GM18508 (cell line): Measurements from ENCODE around the gene KIF26A.

Experiments used
- ATAC-seq: cut with Tn5 transposase; IDR thresholded peaks from one replicate; pipeline ENCODE4 v1.9.1; 2021; ENCODE audit warnings: moderate number of reproducible peaks; ENCODE audit not compliant: insufficient read depth, unreplicated experiment

The KIF26A gene

DNA sequence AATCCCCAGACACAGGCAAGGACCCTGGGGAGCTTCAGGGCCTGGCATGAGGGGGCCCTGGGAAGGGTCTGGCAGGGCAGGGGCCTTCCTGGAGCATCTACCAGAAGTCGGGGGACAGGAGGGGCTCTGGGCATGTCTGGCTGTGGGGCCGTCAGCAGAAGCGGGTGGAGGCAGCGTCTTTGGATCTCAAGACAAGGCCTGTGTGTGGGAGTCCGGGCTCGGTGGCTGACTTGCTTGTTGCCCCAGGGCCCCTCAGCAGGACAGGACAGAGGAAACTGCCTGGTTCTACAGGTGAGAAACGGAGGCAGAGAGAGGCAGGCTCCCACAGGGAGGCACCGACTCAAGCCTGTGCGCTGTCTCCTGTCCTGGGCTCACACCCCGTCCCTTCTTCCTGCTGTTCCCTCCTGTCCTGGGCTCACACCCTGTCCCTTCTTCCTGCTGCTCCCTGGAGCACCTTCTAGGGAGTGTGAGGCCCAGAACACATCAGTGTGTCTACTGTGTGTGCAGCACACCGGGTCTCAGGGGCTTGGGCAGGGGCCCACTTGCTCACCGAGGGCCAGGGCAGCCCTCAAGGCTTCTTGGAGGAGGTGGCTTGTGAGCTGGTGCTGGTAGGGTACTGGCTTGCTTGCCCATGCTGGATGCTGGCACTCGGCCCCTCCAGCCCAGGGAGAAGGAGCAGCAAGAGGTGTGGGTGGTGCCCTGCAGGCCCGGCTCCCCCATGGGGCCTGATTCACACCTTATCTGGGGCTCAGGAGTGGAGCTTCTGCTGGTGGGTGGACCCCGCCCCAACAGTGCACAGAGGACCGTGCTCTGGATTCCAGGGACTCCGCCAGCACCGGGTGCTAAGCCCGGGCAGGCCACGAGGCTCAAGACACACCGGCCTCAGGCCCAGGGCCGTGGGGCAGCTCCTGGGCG is 38.0 kb upstream of the KIF26A start:
- ATAC-seq = no peak

DNA sequence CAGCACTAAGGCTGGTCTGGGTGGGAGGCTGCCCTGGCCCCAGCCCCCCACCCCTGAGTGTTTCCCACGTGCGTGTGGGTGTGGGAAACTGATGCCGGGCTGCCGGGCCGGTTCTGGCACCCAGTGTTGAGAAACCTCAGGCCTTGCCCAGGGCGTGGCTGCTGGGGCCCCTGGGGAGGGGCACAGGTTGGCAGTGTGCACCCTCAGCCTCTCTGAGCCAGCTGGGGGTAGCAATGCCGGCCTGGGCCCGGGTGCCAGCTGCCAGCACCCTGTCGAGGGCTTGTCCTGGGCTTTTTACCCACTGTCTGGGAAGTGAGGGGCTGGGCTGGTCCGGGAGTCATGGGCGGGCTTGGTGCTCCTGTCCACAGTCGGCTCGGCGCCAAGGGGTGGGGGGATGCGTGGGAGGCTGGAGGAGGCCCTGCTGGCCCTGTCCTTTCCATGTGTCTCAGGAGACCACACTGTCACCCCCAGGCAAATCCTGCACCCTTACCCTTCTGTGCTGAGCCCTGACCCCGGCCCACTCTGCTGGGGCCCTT is 37.2 kb upstream of the KIF26A start:
- ATAC-seq = no peak

DNA sequence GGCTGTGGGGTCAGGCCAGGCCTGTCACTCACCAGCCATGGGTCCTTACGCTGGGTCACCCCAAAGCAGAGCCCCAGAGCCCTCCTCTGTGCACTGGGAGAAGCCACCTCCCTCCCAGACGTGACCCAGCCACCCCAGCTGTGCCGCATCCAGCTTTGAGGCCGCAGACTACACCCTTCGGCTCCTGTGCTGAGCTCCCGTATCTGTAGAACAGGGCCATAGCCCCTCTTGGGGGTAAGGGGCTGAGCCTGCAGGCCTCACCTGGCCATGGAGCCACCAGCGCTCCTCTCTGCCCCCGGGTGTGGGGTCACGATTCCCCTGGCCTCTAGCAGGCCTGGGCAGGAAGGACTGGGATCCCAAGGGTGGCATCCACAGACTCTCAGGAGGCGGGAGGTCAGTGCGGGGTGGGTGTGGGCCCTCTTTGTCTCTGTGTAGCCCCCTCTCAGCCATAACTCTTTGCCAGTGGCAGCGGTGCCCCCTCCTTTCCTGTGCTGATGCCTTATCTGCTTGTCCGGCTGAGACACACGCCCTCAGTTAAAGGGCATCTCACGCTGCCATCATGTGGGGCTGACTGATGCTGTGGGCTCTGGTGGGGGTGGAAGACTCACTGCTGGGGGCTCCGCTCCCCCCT is 36.6 kb upstream of the KIF26A start:
- no peak for ATAC-seq

DNA sequence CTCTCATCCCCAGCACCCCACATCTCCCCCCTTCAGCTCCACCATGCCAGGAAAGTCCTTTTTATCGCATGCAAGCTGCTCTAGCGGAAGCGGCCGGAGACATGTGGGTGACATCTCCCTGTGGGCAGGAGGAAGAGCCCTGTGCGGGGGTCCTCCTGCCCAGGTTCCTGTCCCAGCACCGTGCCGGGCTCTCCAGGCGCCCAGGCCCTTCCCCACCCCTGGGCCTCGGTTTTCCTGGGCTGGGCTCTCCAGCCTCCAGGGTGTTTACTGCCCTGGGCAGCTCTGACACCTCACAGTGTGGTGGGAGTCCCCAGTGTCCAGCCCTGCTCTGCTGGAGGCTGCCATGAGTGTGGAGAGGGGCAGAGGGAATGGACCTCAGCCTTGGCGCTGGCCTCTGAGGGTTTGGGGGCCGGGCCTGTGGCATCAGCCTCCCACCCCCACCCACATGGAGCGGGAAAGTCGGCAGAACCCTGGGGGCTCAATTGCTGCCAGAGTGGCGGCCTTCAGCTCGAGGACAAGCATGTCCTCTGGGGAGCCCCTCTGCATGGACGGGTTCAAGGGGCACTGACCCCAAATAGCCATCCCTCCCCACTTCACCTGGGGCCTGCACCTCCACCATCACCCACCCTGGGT is 36.0 kb upstream of the KIF26A start:
- ATAC-seq = no peak

DNA sequence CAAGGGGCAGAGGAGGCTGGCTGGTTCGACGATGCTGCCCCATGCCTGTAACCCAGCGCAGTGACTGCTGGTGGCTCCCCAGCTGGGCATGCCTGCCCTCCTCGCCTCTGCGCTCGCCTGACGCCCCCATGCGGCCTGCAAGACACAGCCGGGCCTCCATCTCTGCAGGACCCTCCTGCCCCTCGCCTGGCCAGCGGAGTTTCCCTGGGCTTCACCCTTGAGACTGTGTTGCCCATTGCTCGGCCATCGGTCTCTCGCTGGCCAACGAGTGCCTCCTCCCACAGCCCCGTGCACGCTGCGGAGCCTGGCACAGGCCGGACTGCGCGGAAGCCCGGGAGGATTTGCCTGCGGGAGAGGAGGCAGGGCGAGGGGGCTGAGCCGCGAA is 35.3 kb upstream of the KIF26A start:
- no peak for ATAC-seq

DNA sequence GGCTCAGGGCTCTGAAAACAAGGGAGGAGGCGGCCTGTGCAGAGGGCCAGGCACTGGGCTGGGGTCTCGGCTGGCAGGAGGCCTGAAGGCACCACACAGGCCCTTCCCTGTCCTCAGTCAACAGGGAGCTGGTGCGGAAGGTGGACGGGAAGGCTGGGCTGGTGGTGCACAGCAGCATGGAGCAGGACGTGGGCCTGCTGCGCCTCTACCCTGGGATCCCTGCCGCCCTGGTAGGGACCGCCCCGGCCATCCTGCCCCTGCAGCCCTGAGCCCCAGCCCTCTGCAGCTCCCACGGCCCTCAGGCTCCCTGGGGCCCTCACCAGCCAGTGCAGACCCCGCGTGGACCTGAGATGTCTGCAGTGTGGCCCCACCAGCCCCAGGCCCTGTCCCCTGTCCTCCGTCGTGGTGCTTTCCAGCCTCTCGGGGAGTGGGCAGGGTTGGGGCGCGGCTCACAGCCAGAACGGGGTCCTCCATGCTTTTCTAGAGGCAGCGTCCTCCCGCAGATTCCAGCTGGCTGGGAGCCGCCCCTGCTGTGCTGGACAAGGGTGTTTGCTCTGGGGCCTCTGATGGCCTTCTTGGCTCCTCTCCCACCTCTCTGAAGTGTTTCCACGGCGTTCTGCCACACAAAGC is 34.8 kb upstream of the KIF26A start:
- ATAC-seq = no peak

DNA sequence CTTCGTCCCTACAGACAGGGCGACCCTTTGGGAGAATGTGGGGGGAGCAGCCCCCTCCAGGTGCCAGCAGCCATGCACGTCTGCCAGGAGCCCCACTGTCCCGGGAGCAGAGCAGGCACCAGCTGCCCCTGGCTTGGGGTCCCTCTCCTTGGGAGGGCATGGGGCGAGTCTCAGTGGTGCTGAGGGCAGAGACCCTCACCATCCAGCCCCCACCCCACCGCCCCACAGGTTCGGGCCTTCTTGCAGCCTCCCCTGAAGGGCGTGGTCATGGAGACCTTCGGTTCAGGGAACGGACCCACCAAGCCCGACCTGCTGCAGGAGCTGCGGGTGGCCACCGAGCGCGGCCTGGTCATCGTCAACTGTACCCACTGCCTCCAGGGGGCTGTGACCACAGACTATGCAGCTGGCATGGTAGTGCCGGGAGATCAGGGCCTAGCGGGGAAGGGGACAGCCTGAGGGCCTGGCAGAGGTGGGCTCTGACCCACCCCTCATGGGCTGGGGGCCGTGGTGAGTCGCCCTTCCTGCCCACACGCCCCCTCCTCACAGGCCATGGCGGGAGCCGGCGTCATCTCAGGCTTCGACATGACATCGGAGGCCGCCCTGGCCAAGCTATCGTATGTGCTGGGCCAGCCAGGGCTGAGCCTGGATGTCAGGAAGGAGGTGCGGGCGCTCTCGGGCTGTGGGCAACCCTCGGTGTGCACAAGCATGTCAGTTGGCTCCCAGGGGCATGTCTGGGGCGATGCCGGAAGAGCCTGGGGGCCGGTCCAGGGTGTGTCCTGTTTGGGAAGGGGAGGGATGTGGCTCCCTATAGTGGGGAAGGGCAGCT is 34.1 kb upstream of the KIF26A start:
- no peak for ATAC-seq

DNA sequence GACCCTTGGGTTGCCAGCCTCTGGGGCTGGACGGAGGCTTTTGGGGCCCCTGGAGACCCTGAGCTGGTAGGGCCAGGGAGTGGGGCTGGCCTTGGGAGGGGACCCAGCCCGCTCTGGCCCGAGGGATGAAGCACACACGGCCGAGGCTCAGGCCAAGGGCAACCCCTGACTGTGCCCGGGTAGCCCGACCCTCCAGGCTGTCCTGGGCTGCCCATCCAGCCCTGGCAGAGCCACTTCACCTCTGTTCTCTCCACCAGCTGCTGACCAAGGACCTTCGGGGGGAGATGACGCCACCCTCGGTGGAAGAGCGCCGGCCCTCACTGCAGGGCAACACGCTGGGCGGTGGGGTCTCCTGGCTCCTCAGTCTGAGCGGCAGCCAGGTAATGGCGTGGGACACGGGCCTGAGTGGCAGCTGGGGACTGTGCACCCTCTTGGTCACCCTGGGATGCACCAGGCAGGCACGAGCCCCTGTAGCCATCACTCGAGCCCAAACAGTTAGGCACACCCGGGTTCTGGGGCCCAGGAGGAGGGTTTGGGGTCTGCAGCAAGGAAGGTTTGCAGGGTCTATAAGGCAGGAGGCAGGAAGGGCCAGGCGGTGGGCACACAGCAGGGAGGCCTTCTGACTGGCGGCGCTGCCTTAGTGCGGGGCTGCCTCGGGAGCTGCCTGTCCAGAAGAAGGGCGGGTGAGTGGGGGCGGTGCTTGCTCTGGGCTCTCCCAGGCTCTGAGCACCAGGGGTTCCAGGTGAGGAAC is 33.1 kb upstream of the KIF26A start:
- no peak for ATAC-seq

DNA sequence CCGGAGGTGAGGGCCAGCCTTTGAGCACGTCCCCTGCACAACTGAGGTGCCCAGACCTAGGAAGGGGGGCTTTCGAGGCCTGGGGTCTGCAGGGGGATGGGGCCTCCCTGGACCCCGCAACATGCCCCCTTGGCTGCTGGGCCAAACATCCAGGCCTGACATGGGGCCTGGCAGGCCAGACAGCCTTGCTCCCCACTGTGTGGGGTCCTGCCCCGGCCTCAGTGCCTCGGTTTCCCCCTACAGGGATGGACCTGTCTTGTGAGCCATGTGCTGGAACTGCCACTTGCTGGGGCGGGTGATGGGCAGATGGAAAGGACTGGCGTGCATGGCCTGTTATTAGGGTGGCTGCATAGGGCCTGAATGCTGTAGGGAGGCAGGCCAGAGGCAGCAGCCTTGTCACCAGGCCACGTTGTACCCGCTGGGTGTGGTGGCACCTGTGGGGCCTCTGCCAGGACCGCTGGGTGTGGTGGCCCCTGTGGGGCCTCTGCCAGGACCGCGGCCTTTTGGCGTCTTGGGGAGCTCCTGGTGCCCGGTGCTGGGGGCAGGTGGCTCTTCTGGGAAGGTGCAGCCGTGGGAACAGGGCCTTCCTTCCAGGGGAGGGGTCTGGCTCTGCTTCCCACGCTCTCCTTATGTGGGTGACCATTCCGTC is 32.4 kb upstream of the KIF26A start:
- ATAC-seq = no peak

DNA sequence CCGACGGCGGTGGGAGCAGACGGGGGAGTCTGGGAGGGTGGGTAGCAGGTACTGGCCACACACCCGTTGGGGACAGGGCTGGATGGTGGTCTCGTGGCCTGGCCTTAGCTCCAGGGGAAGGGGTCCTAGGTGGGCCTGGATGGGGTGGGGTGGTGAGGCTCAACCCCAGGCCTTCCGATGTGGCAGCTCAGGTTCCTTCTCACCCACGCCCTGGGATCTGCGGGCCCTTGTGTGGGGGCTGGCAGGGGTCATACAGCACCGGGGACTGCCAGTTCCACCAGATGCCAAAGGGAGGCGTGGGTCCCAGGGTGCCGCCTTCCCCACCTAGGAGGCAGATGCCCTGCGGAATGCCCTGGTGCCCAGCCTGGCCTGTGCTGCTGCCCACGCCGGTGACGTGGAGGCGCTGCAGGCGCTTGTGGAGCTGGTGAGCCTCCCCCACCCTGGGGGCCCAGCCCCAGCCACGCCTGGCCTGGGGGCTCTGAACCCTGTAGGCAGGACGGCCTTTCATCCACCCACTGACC is 31.9 kb upstream of the KIF26A start:
- ATAC-seq = no peak

DNA sequence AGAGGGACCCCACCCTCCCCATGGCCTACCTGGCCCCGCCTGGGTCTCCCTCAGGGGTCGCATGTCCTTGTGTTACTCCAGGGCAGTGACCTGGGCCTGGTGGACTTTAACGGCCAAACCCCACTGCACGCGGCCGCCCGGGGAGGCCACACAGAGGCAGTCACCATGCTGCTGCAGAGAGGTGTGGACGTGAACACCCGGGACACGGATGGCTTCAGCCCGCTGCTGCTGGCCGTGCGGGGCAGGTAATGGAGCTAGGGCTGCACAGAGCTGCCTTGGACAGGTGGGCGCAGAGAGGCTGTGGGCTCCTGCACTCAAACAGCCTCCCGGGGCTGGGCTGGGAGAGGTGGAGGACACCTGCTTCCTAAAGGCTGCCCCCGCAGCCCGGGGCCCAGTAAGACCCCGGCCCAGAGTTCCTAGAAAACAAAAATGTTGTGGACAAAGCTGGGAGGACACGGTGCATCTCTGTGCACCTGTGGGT is 31.2 kb upstream of the KIF26A start:
- ATAC-seq = no peak

DNA sequence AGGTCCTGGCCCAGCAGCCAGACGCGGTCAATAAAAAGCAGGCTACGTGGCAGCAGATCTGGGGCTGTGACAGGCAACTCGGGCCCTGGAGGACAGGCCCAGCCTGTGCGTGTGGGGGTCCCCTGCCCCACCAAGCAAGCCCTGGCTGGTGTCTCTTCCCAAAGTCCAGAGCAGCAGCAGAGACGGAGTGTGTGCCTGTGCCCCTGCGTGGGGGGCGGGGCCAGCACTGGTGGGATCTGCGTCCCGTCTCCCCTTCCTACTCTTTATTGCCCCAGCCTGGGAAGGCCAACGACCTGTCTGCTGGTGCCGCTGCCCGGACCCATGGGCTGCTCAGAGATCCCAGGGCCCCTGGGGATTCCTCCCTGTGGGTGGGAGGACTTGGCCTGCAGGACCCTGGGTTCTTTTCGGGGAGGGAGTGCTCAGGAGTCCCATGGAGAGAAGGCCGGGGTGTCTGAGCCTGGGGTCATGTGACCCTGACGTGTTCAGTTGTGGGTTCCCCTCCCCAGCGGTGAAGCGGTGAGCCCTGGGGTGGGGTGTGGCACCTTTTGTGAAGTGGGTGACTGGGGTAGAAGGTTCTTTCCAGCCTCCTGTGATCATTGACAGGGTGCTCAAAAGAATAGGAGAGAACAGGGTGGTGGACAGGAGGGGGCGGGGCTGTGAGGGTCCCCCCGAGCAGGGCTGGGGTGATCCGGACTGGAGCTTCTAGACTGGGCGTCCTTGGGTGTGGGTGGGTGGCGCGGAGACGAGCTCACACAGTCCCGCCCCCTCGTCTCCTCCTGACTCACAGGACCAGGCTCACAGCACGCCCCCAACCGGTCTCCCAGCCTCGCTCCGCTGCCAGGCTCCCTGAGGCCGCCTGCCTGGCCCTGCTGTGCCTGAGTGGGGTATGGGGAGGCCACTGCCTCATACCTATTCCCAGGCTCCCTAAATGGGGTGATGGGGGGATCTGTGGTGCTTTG is 30.5 kb upstream of the KIF26A start:
- ATAC-seq = no peak

DNA sequence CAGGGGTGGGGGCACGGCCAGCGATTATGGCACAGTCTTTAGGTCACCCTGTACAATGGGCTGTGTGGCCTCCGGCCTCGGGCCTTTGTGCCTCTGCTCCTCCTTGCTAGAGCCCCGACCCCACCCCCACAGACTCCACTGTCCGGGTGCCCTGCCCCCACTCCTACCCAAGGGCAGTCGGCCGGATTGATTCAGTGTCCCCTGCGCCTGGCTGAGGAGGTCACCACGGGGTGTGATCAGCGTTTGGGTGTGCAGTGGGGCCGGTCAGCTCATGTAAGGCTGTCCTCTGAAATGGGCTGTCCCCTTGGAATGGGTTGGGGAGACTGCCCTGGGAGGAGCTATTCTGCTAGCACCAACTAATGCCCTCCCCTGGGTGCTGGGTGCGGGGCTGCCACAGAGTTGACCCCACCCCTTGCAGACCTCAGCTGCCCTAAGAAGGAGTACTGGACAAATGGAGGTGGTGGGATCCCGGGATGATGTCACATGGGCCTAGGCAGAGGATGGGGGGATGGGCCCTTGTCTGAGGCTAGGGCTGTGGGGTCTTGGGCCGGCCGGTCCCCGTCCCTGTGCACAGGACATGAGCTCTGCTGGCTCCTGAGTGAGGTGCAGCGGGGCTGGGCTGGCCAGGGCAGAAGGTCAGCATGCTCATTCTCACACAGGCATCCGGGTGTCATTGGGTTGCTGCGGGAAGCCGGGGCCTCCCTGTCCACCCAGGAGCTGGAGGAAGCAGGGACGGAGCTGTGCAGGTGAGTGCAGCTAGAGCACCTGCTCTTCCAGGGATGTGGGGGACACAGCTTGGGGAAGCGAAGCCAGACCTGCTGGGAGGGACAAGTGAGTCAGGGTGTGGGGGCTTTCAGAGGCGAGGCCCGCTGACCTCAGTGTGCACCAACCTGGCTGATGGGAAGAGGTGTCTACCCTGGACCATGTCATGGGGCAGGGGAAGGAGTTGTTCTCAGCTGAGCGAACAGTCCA is 29.5 kb upstream of the KIF26A start:
- no peak for ATAC-seq

DNA sequence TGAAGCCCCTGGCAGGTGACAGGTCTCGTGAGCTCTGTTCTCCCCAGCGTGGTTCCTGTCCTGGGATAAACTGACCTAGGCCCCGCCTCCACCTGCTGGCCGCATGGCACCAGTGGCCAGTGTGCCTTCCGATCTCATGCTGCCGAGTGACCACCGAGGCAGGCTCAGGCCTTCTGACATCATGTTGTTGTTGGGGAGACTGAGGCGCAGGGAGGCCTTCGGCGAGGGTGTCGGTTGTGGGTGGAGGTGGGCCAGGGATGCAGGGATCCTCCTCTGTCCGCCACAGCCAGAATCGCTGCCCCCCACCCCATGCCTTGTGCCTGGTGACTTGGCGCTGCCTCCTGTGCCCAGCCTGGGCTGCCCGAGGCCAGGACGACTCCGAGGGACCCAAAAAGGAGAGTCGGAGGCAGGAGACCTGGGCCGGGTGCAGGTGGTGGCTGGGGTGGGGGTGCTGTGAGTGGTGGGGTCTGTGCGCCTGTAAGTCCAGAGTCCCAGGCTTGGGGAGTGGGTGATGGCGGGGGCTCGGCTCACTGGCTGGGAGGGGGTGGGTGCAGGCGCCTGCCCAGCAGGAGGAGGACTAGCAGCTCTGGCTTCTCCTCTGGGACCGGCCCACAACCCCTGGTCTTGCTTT is 28.5 kb upstream of the KIF26A start:
- no peak for ATAC-seq

DNA sequence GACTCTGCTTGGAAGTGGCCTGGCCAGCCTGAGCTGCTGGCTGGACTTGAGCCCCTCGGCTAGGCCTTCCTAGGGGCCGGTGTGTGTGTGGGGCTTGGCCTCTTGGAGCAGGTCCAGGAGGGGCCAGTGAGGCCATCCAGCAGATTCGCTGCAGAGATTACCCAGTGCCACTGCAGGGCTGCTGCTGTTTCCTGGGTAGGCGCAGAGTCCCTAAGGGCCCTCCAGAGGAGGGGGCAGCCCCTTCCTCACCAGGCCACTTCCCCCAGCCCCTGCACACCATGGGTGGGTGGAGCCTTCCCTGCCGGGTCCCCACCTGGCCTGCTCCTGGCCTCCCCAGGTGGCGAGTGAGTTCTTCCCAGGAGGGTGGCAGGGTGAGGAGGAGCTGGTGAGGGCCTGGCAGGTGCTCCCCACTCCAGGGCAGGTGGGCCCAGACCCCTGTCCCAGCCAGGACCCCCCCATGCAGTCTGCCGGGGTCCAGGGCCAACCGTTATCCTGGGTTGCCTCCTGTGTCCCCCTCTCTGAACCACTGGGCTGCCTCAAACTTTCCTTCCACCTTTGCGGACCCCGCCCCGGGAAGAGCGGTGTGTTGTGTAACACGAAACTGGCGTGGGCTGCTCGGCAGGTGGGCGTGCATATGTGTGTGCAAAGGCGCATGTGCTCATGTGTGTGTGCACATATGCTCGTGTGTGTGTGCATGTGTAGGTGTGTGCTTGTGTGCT is 27.7 kb upstream of the KIF26A start:
- ATAC-seq = no peak
